Chondrocyte (in vitro differentiated cells): ENCODE data around the gene INSC. TPM values are rescaled to one million over a fixed set of nuclear protein-coding genes. Genes with fewer than 3 reads are reported as not detected.
A peak's percentile ranks its signal among the peaks of the same experiment; 100 is the strongest.

Experiments used
- DNase-seq: peaks from one replicate; pipeline ENCODE4 v3.0.0; 2021; ENCODE audit warnings: mixed read lengths, low spot score
- H3K27ac Mint-ChIP-seq: one replicate; pipeline ENCODE4 v1.8.0; 2021; ENCODE audit warnings: mild to moderate bottlenecking, moderate library complexity, mixed read lengths; ENCODE audit not compliant: unreplicated experiment
- H3K27me3 Mint-ChIP-seq: 2 replicates; pipeline ENCODE4 v1.8.0; 2021; ENCODE audit warnings: low read depth, mixed read lengths
- H3K36me3 Mint-ChIP-seq: 2 replicates; pipeline ENCODE4 v1.8.0; 2021; ENCODE audit warnings: low read depth, mixed read lengths
- H3K4me1 Mint-ChIP-seq: 2 replicates; pipeline ENCODE4 v1.8.0; 2021; ENCODE audit warnings: low read depth, mild to moderate bottlenecking, mixed read lengths
- H3K4me3 Mint-ChIP-seq: one replicate; pipeline ENCODE4 v1.8.0; 2021; ENCODE audit warnings: mild to moderate bottlenecking, moderate library complexity, mixed read lengths; ENCODE audit not compliant: unreplicated experiment
- H3K9me3 Mint-ChIP-seq: 2 replicates; pipeline ENCODE4 v1.8.0; 2021; ENCODE audit warnings: low read depth, mixed read lengths
- total RNA-seq: library from RNA; stranded (reverse); gene quantifications from 3 replicates; pipeline ENCODE4 v1.2.1, GENCODE V29; 2021
- TF ChIP-seq, protein P1 (sequence below): fragments of 200-600 bp; sonication (generic); IDR thresholded peaks from 2 replicates; pipeline ENCODE4 v1.5.0; 2021; ENCODE audit warnings: antibody characterized with exemption, mild to moderate bottlenecking, moderate library complexity

Gene INSC
- total RNA-seq, 1 donor from 2014 or later, result not detected

DNA sequence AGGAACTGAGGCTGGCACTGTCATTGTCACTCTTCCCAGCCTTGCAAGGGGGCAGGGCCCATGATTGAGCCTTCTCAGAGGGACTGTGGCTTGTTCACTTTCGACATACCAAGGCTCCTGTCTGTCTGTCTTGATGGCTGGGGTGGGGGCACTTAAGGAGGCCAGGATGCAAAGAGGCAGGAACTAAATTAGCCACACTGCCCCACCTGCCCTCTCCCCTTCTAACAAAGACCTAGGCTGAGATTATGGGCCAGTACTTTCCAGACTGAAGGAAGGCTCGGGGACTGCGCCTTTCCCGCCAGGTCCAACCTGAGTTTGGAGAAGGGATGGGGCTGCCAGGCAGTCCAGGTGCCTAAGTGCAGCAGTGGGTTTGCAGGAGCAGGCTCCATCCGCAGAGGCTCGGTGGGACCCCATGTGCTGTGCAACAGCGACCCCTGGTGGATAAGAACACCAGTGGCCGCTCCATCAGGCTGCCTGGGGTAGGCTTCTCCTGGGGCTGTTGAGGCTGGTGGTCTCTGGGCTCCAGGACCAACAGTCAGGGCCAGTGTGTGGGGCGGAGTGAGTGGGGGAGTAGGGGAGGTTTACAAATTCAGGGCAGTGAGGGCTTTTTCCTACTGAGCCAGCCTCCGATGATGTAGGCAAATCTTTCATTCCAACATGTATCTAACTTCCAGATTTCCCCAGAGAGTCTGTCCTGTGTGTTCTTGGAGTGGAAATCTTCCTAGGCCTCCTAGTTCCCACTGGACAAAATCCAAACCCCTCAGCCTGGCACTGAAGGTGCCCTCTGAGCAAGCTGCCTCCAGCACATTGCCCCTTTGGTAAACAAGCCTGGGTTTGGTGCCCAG lies 93.9 kb downstream of the INSC start:
- TF ChIP-seq, protein P1, sequence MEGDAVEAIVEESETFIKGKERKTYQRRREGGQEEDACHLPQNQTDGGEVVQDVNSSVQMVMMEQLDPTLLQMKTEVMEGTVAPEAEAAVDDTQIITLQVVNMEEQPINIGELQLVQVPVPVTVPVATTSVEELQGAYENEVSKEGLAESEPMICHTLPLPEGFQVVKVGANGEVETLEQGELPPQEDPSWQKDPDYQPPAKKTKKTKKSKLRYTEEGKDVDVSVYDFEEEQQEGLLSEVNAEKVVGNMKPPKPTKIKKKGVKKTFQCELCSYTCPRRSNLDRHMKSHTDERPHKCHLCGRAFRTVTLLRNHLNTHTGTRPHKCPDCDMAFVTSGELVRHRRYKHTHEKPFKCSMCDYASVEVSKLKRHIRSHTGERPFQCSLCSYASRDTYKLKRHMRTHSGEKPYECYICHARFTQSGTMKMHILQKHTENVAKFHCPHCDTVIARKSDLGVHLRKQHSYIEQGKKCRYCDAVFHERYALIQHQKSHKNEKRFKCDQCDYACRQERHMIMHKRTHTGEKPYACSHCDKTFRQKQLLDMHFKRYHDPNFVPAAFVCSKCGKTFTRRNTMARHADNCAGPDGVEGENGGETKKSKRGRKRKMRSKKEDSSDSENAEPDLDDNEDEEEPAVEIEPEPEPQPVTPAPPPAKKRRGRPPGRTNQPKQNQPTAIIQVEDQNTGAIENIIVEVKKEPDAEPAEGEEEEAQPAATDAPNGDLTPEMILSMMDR, result peak; percentile 97
- Mint-ChIP-seq H3K4me3 (no peak overlapping the region), H3K27me3 (peaks cover 19% of the 10 kb centered on the region), H3K4me1 (no peaks in the 10 kb centered on the region), H3K27ac (no peak overlapping the region), H3K9me3 (no peaks in the 10 kb centered on the region), H3K36me3 (no peaks in the 10 kb centered on the region)
- no peak for DNase-seq

DNA sequence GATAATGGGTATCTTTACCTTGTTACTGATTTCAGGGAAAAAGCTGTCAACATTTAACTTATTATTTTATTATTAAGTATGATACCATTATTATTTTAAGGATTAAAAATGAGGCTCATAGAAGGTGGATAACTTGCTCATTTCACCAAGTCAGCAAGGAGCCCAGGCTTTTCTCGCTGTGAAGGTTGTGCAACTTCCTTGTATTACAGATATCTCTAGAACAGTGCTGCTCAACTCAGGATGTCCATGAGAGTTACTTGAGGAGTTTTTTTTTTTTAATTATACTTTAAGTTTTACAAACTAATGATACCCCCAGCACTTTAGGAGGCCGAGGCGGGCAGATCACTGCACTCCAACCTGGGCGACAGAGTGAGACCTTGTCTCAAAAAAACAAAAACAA lies 98.2 kb downstream of the INSC start:
- Mint-ChIP-seq H3K27ac (no peak overlapping the region), H3K27me3 (peaks cover 15% of the 10 kb centered on the region), H3K4me1 (no peaks in the 10 kb centered on the region), H3K4me3 (no peak overlapping the region), H3K36me3 (no peaks in the 10 kb centered on the region), H3K9me3 (peaks cover 4% of the 10 kb centered on the region)
- no peak for DNase-seq
- TF ChIP-seq, protein P1, result no peak

DNA sequence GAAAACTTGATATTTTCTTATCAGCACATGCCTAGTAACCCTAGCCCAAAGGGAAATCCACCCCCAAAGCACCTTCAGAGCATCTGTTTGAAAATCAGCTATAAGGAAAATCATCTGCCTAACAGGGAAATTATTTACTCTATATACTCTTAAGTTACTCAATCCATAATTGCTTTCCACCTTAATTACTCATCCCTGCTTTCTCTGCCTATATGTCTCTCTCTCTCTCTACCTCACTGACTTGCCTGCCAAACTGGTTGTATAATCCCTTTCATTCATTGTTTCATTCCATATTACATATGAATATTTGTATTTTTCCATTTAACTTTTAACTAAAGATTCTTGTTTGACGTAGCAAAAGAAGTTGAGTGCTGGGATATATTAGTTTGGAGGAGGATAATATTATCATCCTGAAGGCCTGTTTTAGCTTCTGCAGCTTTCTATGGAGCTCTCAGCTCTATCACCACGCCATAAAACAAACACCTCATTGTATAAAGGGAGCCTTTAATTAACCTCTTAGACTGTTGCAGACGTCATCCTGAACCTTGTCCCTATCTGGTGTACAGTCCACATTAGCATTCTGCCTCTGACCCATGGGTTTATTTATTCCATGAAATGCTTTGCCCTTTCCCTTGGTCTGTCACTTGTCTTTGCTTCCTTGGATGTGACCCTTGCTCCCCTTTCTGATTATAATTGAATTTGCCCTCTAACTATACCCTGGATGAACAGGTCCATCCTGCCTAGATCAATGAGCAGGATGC lies 98.9 kb downstream of the INSC start:
- Mint-ChIP-seq H3K9me3 (peaks cover 4% of the 10 kb centered on the region), H3K27me3 (peaks cover 13% of the 10 kb centered on the region), H3K27ac (no peak overlapping the region), H3K36me3 (no peaks in the 10 kb centered on the region), H3K4me3 (no peak overlapping the region), H3K4me1 (no peaks in the 10 kb centered on the region)
- TF ChIP-seq, protein P1, result no peak
- no peak for DNase-seq

DNA sequence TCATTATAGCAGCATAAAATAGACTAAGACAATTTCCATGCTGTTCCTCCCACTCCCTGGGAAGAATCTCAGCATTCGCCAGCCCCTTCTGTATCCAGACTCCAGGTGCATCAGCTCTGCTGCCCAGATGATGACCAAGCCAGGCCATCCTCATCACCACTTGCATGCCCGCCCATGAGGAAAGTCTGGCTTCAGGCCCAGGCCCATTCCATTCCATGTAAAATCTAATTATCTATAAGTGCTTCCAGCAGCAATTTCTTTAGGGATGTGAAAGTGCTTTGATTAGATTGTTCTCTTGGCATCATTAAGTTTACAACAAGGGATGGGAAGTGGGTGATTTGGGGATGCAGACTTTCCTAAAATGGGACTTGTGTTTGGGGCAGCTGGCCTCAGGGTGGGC lies 100.3 kb downstream of the INSC start:
- no peaks in the 10 kb centered on the region for H3K4me1 Mint-ChIP-seq
- peaks cover 4% of the 10 kb centered on the region for H3K9me3 Mint-ChIP-seq
- H3K27me3 Mint-ChIP-seq, result peaks cover 9% of the 10 kb centered on the region
- no peak overlapping the region for H3K4me3 Mint-ChIP-seq
- TF ChIP-seq, protein P1, result no peak
- DNase-seq, result no peak
- no peaks in the 10 kb centered on the region for H3K36me3 Mint-ChIP-seq
- H3K27ac Mint-ChIP-seq, result no peak overlapping the region

DNA sequence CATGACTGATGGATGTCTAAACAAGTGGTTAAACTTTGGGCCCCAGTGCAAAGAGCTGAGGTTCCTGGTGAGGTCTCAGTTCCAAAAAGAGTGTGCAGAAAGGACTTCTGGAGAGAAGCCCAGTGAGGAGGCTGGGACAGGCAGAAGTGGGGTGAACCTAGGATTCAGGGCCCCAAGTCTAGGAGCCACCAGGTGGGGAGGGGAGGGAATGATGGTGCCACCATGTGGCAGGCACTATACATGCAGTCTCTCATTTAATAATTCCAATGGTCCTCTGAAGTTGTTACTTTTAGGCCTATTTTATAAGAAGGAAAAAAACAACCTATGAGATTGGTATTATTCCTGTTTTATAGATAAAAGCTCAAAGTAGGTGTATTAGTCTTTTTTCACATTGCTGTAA lies 102.0 kb downstream of the INSC start:
- Mint-ChIP-seq H3K9me3 (peaks cover 4% of the 10 kb centered on the region), H3K36me3 (no peaks in the 10 kb centered on the region), H3K4me1 (no peaks in the 10 kb centered on the region), H3K27ac (no peak overlapping the region), H3K27me3 (peaks cover 8% of the 10 kb centered on the region), H3K4me3 (no peak overlapping the region)
- TF ChIP-seq, protein P1, result peak; percentile 63
- DNase-seq, result no peak
